Mammary epithelial cell (primary cell): ENCODE results near the gene PLCXD3.

ENCODE experiments used
- CTCF ChIP-seq, 2 donors: IDR thresholded peaks in 1 of 2; conservative IDR thresholded peaks in 1 of 2; 2 replicates each; pipeline ENCODE4 v1.5.1; 2011 to 2012; ENCODE audit warnings: inconsistent platforms in 2 of 2, low read length in 2 of 2, mild to moderate bottlenecking in 2 of 2, control low read depth in 1 of 2, low read depth in 1 of 2; ENCODE audit not compliant: insufficient read depth in 1 of 2; ENCODE audit errors: extremely low read depth in 1 of 2
- EZH2 ChIP-seq: IDR thresholded peaks from 2 replicates; pipeline ENCODE4 v1.6.1; 2012; ENCODE audit warnings: low read length, inconsistent platforms, borderline replicate concordance

- no peak for TF ChIP-seq CTCF (conservative IDR thresholded peaks at IDR 0.05 in 1 of 2, IDR thresholded peaks at IDR 0.05 in 1 of 2; ENCODE audit: extremely low read depth in 1 of 2, insufficient read depth in 1 of 2, low read depth in 1 of 2, low read length in 2 of 2)
- TF ChIP-seq EZH2: no peak
These were observed 219.6 kb downstream of the PLCXD3 start for GRCh38 chr5:41290810-41291209.
